HepG2 (cell line): Measurements from ENCODE around the gene ST6GALNAC2. TPM values are rescaled to one million over a fixed set of nuclear protein-coding genes. Genes with fewer than 3 reads are reported as not detected.
A peak's percentile ranks its signal among the peaks of the same experiment; 100 is the strongest.

Experiments used
- ADNP ChIP-seq: sonication (generic); formaldehyde crosslinking; IDR thresholded peaks from 2 replicates; pipeline ENCODE4 v1.4.0; 2020; ENCODE audit warnings: missing genetic modification reagents
- ATF7 ChIP-seq, 2 experiments: fragments of 450-650 bp in 1 of 2; sonication (generic) in 1 of 2; formaldehyde crosslinking in 1 of 2; IDR thresholded peaks; 2 replicates each; pipeline versions ENCODE4 v1.4.0 to v1.6.1; 2016 to 2020; ENCODE audit warnings: antibody characterized with exemption in 1 of 2, mild to moderate bottlenecking in 1 of 2, missing genetic modification reagents in 1 of 2
- CBX5 ChIP-seq: sonication (generic); formaldehyde crosslinking; IDR thresholded peaks from 2 replicates; pipeline ENCODE4 v1.4.0; 2020; ENCODE audit warnings: missing genetic modification reagents, borderline replicate concordance
- CREB3 ChIP-seq: sonication (generic); formaldehyde crosslinking; IDR thresholded peaks from 2 replicates; pipeline ENCODE4 v1.5.0; 2020; ENCODE audit warnings: missing genetic modification reagents
- ETV6 ChIP-seq: sonication (generic); formaldehyde crosslinking; conservative IDR thresholded peaks from 2 replicates; pipeline ENCODE4 v1.4.0; 2020; ENCODE audit warnings: missing genetic modification reagents
- HNRNPH1 ChIP-seq: fragments of 200-400 bp; formaldehyde crosslinking; optimal IDR thresholded peaks from 2 replicates; pipeline ENCODE3; 2017; ENCODE audit warnings: mild to moderate bottlenecking, low read depth, low read length
- MAX ChIP-seq: IDR thresholded peaks from 2 replicates; pipeline ENCODE4 v1.6.1; 2012; ENCODE audit warnings: inconsistent platforms
- NBN ChIP-seq: fragments of 450-650 bp; conservative IDR thresholded peaks from 2 replicates; pipeline ENCODE4 v1.6.1; 2017
- NFYB ChIP-seq: sonication (generic); formaldehyde crosslinking; IDR thresholded peaks from 2 replicates; pipeline ENCODE4 v1.4.0; 2020; ENCODE audit warnings: missing genetic modification reagents
- NFYC ChIP-seq: IDR thresholded peaks from 2 replicates; pipeline ENCODE4 v1.6.1; 2016; ENCODE audit warnings: missing genetic modification reagents, missing compliant biosample characterization
- PRMT3 ChIP-seq: sonication (generic); formaldehyde crosslinking; IDR thresholded peaks from 2 replicates; pipeline ENCODE4 v1.8.1; 2022; ENCODE audit warnings: low read depth, mild to moderate bottlenecking, moderate library complexity, missing genetic modification reagents, borderline replicate concordance
- SMC3 ChIP-seq: IDR thresholded peaks from 2 replicates; pipeline ENCODE4 v1.6.1; 2011; ENCODE audit warnings: low read length, improper control_type of control experiment
- SNAPC4 ChIP-seq: sonication (generic); formaldehyde crosslinking; IDR thresholded peaks from 2 replicates; pipeline ENCODE4 v1.4.0; 2020; ENCODE audit warnings: mild to moderate bottlenecking, missing genetic modification reagents
- SPEN ChIP-seq: sonication (generic); formaldehyde crosslinking; IDR thresholded peaks from 2 replicates; pipeline ENCODE4 v1.5.1; 2020; ENCODE audit warnings: low read depth, mild to moderate bottlenecking, missing genetic modification reagents
- STAT5B ChIP-seq: sonication (generic); formaldehyde crosslinking; IDR thresholded peaks from 2 replicates; pipeline ENCODE4 v1.4.0; 2020; ENCODE audit warnings: missing genetic modification reagents
- THAP8 ChIP-seq: sonication (generic); formaldehyde crosslinking; IDR thresholded peaks from 2 replicates; pipeline ENCODE4 v1.5.1; 2020; ENCODE audit warnings: missing genetic modification reagents, mild to moderate bottlenecking, borderline replicate concordance
- TRIM24 ChIP-seq: sonication (generic); formaldehyde crosslinking; IDR thresholded peaks from 2 replicates; pipeline ENCODE4 v1.8.0; 2022; ENCODE audit warnings: mild to moderate bottlenecking, missing genetic modification reagents
- XRCC5 ChIP-seq: fragments of 200-400 bp; formaldehyde crosslinking; optimal IDR thresholded peaks from 2 replicates; pipeline ENCODE3; 2017; ENCODE audit warnings: mild to moderate bottlenecking, low read length
- ZFAT ChIP-seq: sonication (generic); formaldehyde crosslinking; conservative IDR thresholded peaks from 2 replicates; pipeline ENCODE4 v1.8.1; 2023; ENCODE audit warnings: missing genetic modification reagents, inconsistent platforms
- ZIK1 ChIP-seq: sonication (generic); formaldehyde crosslinking; IDR thresholded peaks from 2 replicates; pipeline ENCODE4 v1.5.0; 2020; ENCODE audit warnings: mild to moderate bottlenecking, low read depth, missing genetic modification reagents, borderline replicate concordance
- ZNF160 ChIP-seq: sonication (generic); formaldehyde crosslinking; IDR thresholded peaks from 2 replicates; pipeline ENCODE4 v1.8.0; 2022; ENCODE audit warnings: mild to moderate bottlenecking, inconsistent platforms, missing genetic modification reagents
- ZNF292 ChIP-seq: sonication (generic); formaldehyde crosslinking; IDR thresholded peaks from 2 replicates; pipeline ENCODE4 v1.8.1; 2022; ENCODE audit warnings: mild to moderate bottlenecking, low read depth, missing genetic modification reagents, borderline replicate concordance
- polyA plus RNA-seq, 8 experiments: library from polyadenylated mRNA; depleted of rRNA in 3 of 8; stranded (reverse) in 7 of 8; unstranded in 1 of 8; fragments of >200 nt; fragmentation: Illumina TruSeq in 4 of 8; extraction: Trizol in 4 of 8; gene quantifications; 2 replicates each; pipeline versions ENCODE4 v1.2.1 to v1.2.3, GENCODE V29; 2011 to 2016; ENCODE audit warnings: low read depth in 4 of 8, missing spikeins in 1 of 8, mixed read lengths in 1 of 8; ENCODE audit not compliant: insufficient read depth in 1 of 8
- total RNA-seq, 5 experiments: library from RNA; depleted of rRNA; stranded (reverse); fragments of >200 nt; fragmentation: Illumina TruSeq; extraction: Trizol; gene quantifications; 2 replicates each; pipeline ENCODE4 v1.2.3, GENCODE V29; 2016; ENCODE audit warnings: low read depth in 1 of 5
- TF ChIP-seq, protein P1 (sequence below): sonication (generic); formaldehyde crosslinking; IDR thresholded peaks from 2 replicates; pipeline ENCODE4 v1.9.0; 2021; ENCODE audit warnings: missing genetic modification reagents, borderline replicate concordance

Gene ST6GALNAC2
- total and polyA plus RNA-seq, 2 of the 13 experiments (the other 11 are each of a cell fraction or from before 2014, with no cell fraction given) = 0.12 to 0.49 TPM

DNA sequence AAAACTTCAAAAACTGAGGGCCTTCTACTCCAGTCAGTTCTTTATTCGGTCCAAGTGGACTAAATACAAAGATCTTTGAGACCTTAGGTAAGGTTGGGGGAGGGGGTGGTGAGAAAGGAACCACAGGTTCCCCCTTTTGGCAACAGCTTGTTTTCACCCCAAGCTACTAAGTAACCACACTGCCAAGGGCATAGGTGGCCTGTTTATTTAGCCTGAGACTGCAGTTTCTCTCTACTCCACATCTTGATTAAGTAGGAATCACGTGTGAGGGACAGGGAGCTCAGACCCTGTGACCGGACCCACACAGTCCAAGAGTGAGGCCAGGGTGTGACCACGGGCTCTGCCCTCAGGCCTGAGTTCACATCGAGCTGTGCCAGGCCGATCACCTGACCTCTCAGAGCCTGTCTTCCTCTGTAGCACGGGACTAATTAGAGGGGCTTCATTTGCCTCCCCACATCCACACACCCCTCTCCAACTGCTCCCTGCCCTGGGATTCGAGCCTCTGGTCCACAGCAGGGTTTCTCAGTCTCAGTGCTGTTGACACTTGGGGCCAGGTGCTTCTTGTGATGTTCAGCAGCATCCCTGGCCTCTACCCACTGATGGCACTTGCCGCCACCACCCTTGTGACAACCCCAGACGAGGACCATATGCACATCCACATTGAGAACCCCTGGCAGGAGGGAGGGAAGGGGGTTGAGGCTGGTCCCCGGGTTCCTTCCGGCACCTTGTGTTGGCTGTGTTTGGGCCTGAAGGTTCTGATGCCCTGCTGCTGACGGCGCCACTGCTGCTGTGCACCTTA lies 17.8 kb downstream of the ST6GALNAC2 start (continued):
- TF ChIP-seq SNAPC4 (CRISPR knock-in tag) (no peak), NFYC (CRISPR knock-in tag) (no peak), ADNP (CRISPR knock-in tag) (no peak), STAT5B (no peak), HNRNPH1 (no peak), TRIM24 (CRISPR knock-in tag) (no peak), NFYB (CRISPR knock-in tag) (no peak), MAX (peak; percentile 55), SPEN (CRISPR knock-in tag) (peak; percentile 18; the same call in 1 of the 2 replicates), NBN (no peak), CBX5 (peak; percentile 29; the same call in 1 of the 2 replicates), XRCC5 (no peak), ZFAT (CRISPR knock-in tag) (no peak), ETV6 (no peak), PRMT3 (no peak), ZIK1 (CRISPR knock-in tag) (no peak), ZNF292 (CRISPR knock-in tag) (no peak), ZNF160 (CRISPR knock-in tag) (no peak), SMC3 (no peak), ATF7 (IDR thresholded peaks at IDR 0.05) (no peak), ATF7 (CRISPR knock-in tag; IDR thresholded peaks at IDR 0.05) (no peak), THAP8 (CRISPR knock-in tag) (no peak), CREB3 (CRISPR knock-in tag) (no peak)
- TF ChIP-seq, protein P1, sequence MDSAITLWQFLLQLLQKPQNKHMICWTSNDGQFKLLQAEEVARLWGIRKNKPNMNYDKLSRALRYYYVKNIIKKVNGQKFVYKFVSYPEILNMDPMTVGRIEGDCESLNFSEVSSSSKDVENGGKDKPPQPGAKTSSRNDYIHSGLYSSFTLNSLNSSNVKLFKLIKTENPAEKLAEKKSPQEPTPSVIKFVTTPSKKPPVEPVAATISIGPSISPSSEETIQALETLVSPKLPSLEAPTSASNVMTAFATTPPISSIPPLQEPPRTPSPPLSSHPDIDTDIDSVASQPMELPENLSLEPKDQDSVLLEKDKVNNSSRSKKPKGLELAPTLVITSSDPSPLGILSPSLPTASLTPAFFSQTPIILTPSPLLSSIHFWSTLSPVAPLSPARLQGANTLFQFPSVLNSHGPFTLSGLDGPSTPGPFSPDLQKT = no peak
